Measurements from ENCODE around the gene PIPOX. TPM values are rescaled to one million over a fixed set of nuclear protein-coding genes. Genes with fewer than 3 reads are reported as not detected.

PIPOX gene
- total RNA-seq (2.8 TPM), polyA plus RNA-seq (ENCODE audit: insufficient read depth, low read depth, low replicate concordance) (78.0 TPM)
- long read RNA-seq, donor 1, partial matches to known transcripts = 0 of 1 reads
- long read RNA-seq, donor 1, other reads (novel, unspliced or antisense) = 0 of 1 reads
- long read RNA-seq, donor 2, partial matches to known transcripts = 0 of 3 reads
- long read RNA-seq, donor 2, other reads (novel, unspliced or antisense) = 0 of 3 reads
- long read RNA-seq, donor 3, partial matches to known transcripts = 15 of 17 reads
- long read RNA-seq, donor 3, other reads (novel, unspliced or antisense) = 0 of 17 reads
- long read RNA-seq, donor 4, partial matches to known transcripts = 0 of 2 reads
- long read RNA-seq, donor 4, other reads (novel, unspliced or antisense) = 0 of 2 reads
- long read RNA-seq, donor 5 = 0 reads
- long read RNA-seq, donor 6, partial matches to known transcripts = 0 of 1 reads
- long read RNA-seq, donor 6, other reads (novel, unspliced or antisense) = 0 of 1 reads
- long read RNA-seq, donor 7, partial matches to known transcripts = 2 of 5 reads
- long read RNA-seq, donor 7, other reads (novel, unspliced or antisense) = 2 of 5 reads
- long read RNA-seq, donor 8 = 0 reads
- long read RNA-seq, donor 9 = 0 reads
- long read RNA-seq, donor 10, partial matches to known transcripts = 0 of 2 reads
- long read RNA-seq, donor 10, other reads (novel, unspliced or antisense) = 0 of 2 reads

DNA sequence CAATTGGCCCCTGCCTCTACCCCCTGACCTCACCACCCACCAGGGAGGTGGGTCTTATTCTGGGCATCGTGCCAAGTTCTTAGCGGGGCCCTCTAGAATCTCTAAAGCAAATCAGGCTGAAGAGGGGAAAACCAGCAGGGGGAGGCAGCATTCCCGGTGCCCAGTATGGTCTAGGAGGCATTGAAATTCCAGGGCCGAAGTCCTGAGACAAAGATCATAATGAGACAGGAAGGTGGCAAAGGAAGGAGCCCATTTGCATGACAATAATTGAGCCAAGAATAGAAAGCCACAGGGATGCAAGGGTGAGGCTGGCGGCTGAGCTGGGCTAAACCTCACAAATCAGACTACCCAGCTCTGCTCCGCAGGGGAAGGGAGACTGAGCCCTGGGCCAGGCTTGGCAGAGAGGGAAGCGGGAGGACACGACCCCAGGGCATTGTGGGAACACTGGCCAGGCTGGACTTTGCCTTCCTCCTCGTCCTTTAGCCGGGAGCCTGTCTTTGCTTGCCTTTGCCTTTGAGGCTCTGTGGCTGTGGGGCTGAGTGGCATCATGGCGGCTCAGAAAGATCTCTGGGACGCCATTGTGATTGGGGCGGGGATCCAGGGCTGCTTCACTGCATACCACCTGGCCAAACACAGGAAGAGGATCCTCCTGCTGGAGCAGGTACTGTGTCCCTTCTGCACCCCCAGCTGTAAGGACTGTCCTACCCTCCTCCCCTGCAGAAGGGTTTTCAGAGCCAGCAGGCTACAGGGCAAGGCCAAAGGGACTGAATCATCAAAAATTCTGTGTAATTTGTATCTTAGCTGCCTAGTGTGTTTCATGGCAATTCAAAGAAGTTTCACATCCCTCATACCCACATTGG lies at the start of gene PIPOX:
Gene PIPOX (plus strand): TSS at position 463 of the 860 bp plus-strand sequence. CDS start 85 bp downstream, at position 548.
- no peaks in the 10 kb centered on the region for H3K9me3 ChIP-seq (ENCODE audit: control insufficient read depth in 2 of 3, insufficient read depth in 1 of 3, low read length in 3 of 3)
- H3K27ac ChIP-seq (ENCODE audit: low read depth in 2 of 2, low read length in 2 of 2) = peak within 1 kb of the TSS; percentile 38 to 41
- peak in 4 of 5 donors; percentile 62 to 83 (median 66) for DNase-seq
- H3K36me3 ChIP-seq (ENCODE audit: control insufficient read depth in 2 of 3, insufficient read depth in 3 of 3, low read length in 3 of 3) = peaks cover 0 to 2% (median 0%) of the 10 kb centered on the region in 3 donors
- H3K27me3 ChIP-seq (ENCODE audit: control insufficient read depth, insufficient read depth, low read length) = no peaks in the 10 kb centered on the region
- peak within 1 kb of the TSS in 2 of 3 donors; percentile 56 to 60 for H3K4me3 ChIP-seq (ENCODE audit: low read length in 3 of 3)
- peaks cover 0 to 12% (median 7%) of the 10 kb centered on the region in 3 donors for H3K4me1 ChIP-seq (ENCODE audit: control insufficient read depth in 2 of 3, insufficient read depth in 2 of 3, low read depth in 1 of 3, low read length in 3 of 3)
- intact Hi-C loops (cut with DNase I) = no loop called here
- TF ChIP-seq, protein P1, sequence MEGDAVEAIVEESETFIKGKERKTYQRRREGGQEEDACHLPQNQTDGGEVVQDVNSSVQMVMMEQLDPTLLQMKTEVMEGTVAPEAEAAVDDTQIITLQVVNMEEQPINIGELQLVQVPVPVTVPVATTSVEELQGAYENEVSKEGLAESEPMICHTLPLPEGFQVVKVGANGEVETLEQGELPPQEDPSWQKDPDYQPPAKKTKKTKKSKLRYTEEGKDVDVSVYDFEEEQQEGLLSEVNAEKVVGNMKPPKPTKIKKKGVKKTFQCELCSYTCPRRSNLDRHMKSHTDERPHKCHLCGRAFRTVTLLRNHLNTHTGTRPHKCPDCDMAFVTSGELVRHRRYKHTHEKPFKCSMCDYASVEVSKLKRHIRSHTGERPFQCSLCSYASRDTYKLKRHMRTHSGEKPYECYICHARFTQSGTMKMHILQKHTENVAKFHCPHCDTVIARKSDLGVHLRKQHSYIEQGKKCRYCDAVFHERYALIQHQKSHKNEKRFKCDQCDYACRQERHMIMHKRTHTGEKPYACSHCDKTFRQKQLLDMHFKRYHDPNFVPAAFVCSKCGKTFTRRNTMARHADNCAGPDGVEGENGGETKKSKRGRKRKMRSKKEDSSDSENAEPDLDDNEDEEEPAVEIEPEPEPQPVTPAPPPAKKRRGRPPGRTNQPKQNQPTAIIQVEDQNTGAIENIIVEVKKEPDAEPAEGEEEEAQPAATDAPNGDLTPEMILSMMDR (IDR thresholded peaks at IDR 0.05; ENCODE audit: borderline replicate concordance, extremely low read depth, insufficient read depth) = peak; percentile 10
- FAIRE-seq = no peak
- no peak within 1 kb of the TSS for H3K9ac ChIP-seq (ENCODE audit: low read length in 3 of 3)

- Histone ChIP-seq H3K9me3 (ENCODE audit: control insufficient read depth in 2 of 3, insufficient read depth in 1 of 3, low read length in 3 of 3) (no peaks in the 10 kb centered on the region), H3K27ac (ENCODE audit: low read depth in 2 of 2, low read length in 2 of 2) (no peak overlapping the region), H3K9ac (ENCODE audit: low read length in 3 of 3) (no peak overlapping the region), H3K4me1 (ENCODE audit: control insufficient read depth in 2 of 3, insufficient read depth in 2 of 3, low read depth in 1 of 3, low read length in 3 of 3) (peaks cover 0 to 16% (median 5%) of the 10 kb centered on the region in 3 donors), H3K4me3 (ENCODE audit: low read length in 3 of 3) (no peak overlapping the region), H3K27me3 (ENCODE audit: control insufficient read depth, insufficient read depth, low read length) (no peaks in the 10 kb centered on the region), H3K36me3 (ENCODE audit: control insufficient read depth in 2 of 3, insufficient read depth in 3 of 3, low read length in 3 of 3) (no peaks in the 10 kb centered on the region)
- TF ChIP-seq, protein P1 (IDR thresholded peaks at IDR 0.05; ENCODE audit: borderline replicate concordance, extremely low read depth, insufficient read depth) = no peak
- FAIRE-seq (no peak), DNase-seq (no peak)
- intact Hi-C loops (cut with DNase I) = no loop called here
Measured at GRCh38 chr17:28993645-28994426, 49.1 kb upstream of the PIPOX start.

GRCh38 chr17:28996554-28997096 lies 46.3 kb upstream of the PIPOX start:
- peaks cover 0 to 14% (median 5%) of the 10 kb centered on the region in 3 donors for H3K4me1 ChIP-seq (ENCODE audit: control insufficient read depth in 2 of 3, insufficient read depth in 2 of 3, low read depth in 1 of 3, low read length in 3 of 3)
- FAIRE-seq (no peak), DNase-seq (peak in 1 of 5 donors; percentile 9)
- H3K4me3 ChIP-seq (ENCODE audit: low read length in 3 of 3) = no peak overlapping the region
- intact Hi-C loops (cut with DNase I) = no loop called here
- H3K27ac ChIP-seq (ENCODE audit: low read depth in 2 of 2, low read length in 2 of 2) = no peak overlapping the region
- no peak overlapping the region for H3K9ac ChIP-seq (ENCODE audit: low read length in 3 of 3)
- no peaks in the 10 kb centered on the region for H3K36me3 ChIP-seq (ENCODE audit: control insufficient read depth in 2 of 3, insufficient read depth in 3 of 3, low read length in 3 of 3)
- TF ChIP-seq, protein P1 (IDR thresholded peaks at IDR 0.05; ENCODE audit: borderline replicate concordance, extremely low read depth, insufficient read depth) = no peak
- H3K27me3 ChIP-seq (ENCODE audit: control insufficient read depth, insufficient read depth, low read length) = no peaks in the 10 kb centered on the region
- H3K9me3 ChIP-seq (ENCODE audit: control insufficient read depth in 2 of 3, insufficient read depth in 1 of 3, low read length in 3 of 3) = no peaks in the 10 kb centered on the region

Data from kidney (tissue), 22 donors.